GM19468 (cell line): ENCODE results near the gene DBX2.
A peak's percentile ranks its signal among the peaks of the same experiment; 100 is the strongest.
"Not testable (repeated sequence)": the region's sequence is repeated elsewhere in the genome, so short reads cannot be mapped to it uniquely, and the experiment has no call there.

Experiments
- ATAC-seq: cut with Tn5 transposase; IDR thresholded peaks from one replicate; pipeline ENCODE4 v1.9.1; 2021; ENCODE audit warnings: mild to moderate bottlenecking, moderate library complexity, moderate number of reproducible peaks; ENCODE audit not compliant: unreplicated experiment; ENCODE audit errors: extremely low read depth

Gene DBX2

DNA sequence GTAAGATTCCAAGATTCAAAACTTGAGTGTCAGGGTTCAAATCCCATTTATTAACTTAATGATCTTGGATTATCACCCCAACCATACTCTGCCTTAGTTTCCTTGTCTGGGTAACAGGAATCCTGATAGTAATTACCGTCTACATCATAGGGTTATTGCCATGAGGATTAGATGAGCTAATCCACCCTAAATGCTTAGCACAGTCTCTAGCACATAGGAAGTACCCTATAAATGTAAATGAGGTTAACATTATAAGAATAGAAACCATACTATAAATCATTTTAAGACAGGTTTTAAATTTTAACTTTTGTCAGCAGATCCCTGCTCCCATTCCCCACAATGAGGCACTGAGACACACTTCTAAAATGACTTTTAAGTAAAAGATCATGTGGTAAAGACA, 36.5 kb downstream of the DBX2 start:
- no peak for ATAC-seq

DNA sequence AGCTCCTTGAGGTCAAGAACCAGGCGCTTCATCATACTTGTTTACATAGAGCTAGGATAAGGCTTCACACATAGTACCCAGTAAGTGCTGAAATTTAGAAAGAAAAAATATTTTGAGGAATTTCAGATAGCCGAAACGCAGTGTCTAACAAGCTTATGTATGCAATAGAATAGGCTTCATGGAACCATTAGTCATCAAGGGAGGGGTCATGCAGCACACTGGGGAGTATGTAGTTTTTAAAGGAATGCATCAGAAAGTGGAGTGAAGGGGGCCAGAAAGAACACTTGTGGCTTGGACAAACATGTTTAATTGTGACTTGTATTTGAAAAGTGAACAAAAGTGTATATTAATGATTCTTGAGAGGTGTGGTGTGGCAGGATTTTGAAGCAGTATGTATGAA, 38.1 kb downstream of the DBX2 start:
- ATAC-seq: no peak

- ATAC-seq: no peak
Observed at GRCh38 chr12:45010059-45010458, 40.8 kb downstream of the DBX2 start.

DNA sequence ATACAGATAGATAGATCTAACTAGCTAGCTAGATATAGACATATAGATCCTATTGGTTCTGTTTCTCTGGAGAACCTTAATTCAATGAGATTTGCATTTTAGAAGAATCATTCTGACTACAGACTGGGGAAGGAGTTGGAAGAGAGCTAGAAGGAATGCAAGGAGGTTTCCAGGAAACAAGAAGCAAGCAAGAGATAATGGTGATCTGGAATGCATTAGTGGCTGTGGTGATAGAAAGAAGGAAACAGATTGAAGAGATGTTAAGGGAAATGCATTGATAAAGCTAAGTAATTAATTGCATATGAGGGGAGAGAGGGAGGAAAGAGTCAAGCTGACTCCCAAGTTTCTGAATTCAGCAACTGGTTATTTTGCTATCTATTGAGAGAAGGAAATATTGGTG, 42.7 kb downstream of the DBX2 start:
- ATAC-seq: no peak

DNA sequence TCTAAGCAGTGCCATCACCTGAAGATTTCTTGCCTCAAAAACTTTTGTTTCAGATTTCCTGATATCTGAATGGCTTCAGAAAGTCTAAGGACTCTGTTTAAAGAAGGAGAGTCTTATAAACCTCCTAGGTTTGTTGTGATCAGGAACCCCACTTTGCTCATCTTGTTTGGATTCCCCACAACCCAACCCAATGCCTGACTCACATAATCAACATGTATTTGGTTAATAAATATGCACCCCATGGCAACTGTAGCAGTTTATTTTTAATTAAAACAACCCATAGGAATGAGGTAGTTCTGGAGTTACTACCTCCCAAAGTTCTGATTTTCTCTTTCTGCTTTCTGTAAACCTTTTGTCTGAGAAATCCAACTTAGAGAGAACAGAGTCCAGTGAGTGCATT, 51.5 kb downstream of the DBX2 start:
- ATAC-seq: no peak

DNA sequence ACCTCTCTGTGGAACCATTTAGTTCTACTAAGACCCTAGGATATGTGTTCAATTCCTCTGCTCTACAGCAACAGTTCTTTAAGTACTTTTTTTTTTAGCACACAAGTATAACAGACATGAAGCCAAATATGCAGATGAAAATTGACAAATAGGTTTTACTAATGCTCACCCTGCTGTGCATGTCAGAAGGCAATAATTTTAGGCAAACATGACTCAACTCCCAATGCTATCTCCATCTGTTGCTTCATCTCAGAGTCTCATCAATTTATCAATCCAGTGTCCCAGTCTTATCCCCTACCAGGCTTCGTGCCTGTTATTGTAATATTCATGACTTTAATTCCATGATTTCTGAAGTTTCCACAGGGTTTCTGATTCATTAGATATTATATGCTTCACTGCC, 57.7 kb downstream of the DBX2 start:
- ATAC-seq: no peak

- ATAC-seq: not testable (repeated sequence)
Observed at GRCh38 chr12:44984863-44985262, 66.0 kb downstream of the DBX2 start.

DNA sequence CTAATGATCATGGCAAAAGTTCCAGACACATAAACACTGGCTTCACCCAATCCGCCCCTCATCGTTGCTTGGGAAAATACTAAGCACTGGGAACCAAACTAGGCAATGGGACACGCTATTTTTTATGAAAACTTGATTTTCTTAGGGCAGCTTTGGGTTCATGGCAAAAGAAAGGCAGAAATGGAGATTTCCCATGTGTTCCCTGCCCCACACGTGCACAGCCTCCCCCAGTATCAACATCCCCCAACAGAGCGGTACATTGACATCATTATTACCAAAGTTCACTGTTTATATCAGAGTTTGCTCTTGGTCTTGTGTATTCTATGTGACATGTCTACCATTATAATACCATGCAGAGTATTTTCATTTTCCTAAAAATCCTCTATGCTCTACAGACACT, 71.0 kb downstream of the DBX2 start:
- no peak for ATAC-seq

DNA sequence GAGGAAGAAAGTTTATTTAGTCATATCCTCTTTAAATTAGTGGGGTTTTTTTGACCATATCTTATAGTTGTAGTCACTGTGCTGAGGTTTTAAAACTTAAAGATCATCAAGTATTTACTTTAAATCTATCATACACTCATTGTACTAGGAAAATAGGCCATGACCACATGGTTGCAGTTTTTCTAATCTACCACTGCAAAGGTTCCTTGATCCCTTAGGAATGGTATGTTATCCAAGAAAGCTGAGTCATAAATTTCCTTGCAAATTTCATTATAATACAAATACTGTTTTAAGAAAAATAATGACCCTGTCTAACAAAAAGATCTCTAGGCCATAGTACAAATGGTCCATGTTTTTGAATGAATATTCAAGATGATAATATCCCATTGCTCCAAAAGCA, 74.7 kb downstream of the DBX2 start:
- ATAC-seq: no peak

- ATAC-seq: peak; percentile 39
Observed at GRCh38 chr12:44972746-44973421, 78.0 kb downstream of the DBX2 start.

GRCh38 chr12:44968965-44969364, 81.9 kb downstream of the DBX2 start:
- ATAC-seq: no peak
